ENCODE results near the gene ANKRD65.

ANKRD65 gene

GRCh38 chr1:1434824-1435105 lies 13.7 kb upstream of the ANKRD65 start:
- ChIA-PET CTCF (interaction anchor here (0.6 to 1.8 kb wide), 2 partner anchors 27 to 63 kb away, joined by 3 to 7 read pairs; partner anchors contain the start of gene MRPL20), POLR2A (ENCODE audit: low non-redundant PET) (no interaction called here)
- H3K27ac ChIP-seq: peak overlapping the region; percentile 42
- no peak for TF ChIP-seq CTCF (conservative IDR thresholded peaks at IDR 0.05; ENCODE audit: low read depth)
- no peak for DNase-seq (ENCODE audit: low spot score)

GRCh38 chr1:1434131-1434823 lies 13.2 kb upstream of the ANKRD65 start:
- no peak for TF ChIP-seq CTCF (conservative IDR thresholded peaks at IDR 0.05; ENCODE audit: low read depth)
- ChIA-PET POLR2A (ENCODE audit: low non-redundant PET) (interaction anchor here (0.8 to 0.9 kb wide), 2 partner anchors 13 to 27 kb away, joined by 3 read pairs; partner anchors contain the start of gene ANKRD65), CTCF (interaction anchor here (0.6 to 1.8 kb wide), 4 partner anchors 27 to 292 kb away, joined by 3 to 7 read pairs (median 3); partner anchors contain the start of gene MRPL20)
- DNase-seq (ENCODE audit: low spot score): no peak
- peak overlapping the region; percentile 42; the same call in 1 of the 2 replicates for H3K27ac ChIP-seq

GRCh38 chr1:1433804-1434130 lies 12.7 kb upstream of the ANKRD65 start:
- H3K27ac ChIP-seq: peak overlapping the region; percentile 42
- no peak for TF ChIP-seq CTCF (conservative IDR thresholded peaks at IDR 0.05; ENCODE audit: low read depth)
- DNase-seq (ENCODE audit: low spot score): no peak
- ChIA-PET CTCF (interaction anchor here (0.6 to 1.8 kb wide), 4 partner anchors 26 to 291 kb away, joined by 3 to 7 read pairs (median 4); partner anchors contain the start of gene MRPL20), POLR2A (ENCODE audit: low non-redundant PET) (interaction anchor here (0.8 to 0.9 kb wide), 2 partner anchors 13 to 26 kb away, joined by 3 read pairs; partner anchors contain the start of gene ANKRD65)

- CTCF ChIA-PET: interaction anchor here (0.6 to 1.8 kb wide), 4 partner anchors 26 to 291 kb away, joined by 3 to 7 read pairs (median 4); partner anchors contain the start of gene MRPL20
- POLR2A ChIA-PET (ENCODE audit: low non-redundant PET): interaction anchor here (0.6 kb wide), 1 partner anchor 37 kb away, joined by 11 read pairs; no protein-coding TSS in a partner anchor
- DNase-seq (ENCODE audit: low spot score): peak; percentile 75
Observed at GRCh38 chr1:1432951-1433803, 12.1 kb upstream of the ANKRD65 start.

GRCh38 chr1:1432274-1432950 lies 11.3 kb upstream of the ANKRD65 start:
- H3K27ac ChIP-seq: peak overlapping the region; percentile 57
- no peak for DNase-seq (ENCODE audit: low spot score)
- TF ChIP-seq CTCF (conservative IDR thresholded peaks at IDR 0.05; ENCODE audit: low read depth): no peak
- ChIA-PET CTCF (interaction anchor here (1.0 kb wide), 1 partner anchor 32 kb away, joined by 5 read pairs; no protein-coding TSS in a partner anchor), POLR2A (ENCODE audit: low non-redundant PET) (interaction anchor here (0.6 kb wide), 1 partner anchor 36 kb away, joined by 11 read pairs; no protein-coding TSS in a partner anchor)

More at GRCh38 chr1:1432951-1433803, 12.1 kb upstream of the ANKRD65 start:
- H3K27ac ChIP-seq: peak overlapping the region; percentile 42
- TF ChIP-seq CTCF (conservative IDR thresholded peaks at IDR 0.05; ENCODE audit: low read depth): no peak

GRCh38 chr1:1431845-1432273 lies 10.8 kb upstream of the ANKRD65 start:
- POLR2A ChIA-PET (ENCODE audit: low non-redundant PET): no interaction called here
- no peak for DNase-seq (ENCODE audit: low spot score)
- peak overlapping the region; percentile 57 for H3K27ac ChIP-seq
- CTCF ChIA-PET: no interaction called here
- no peak for TF ChIP-seq CTCF (conservative IDR thresholded peaks at IDR 0.05; ENCODE audit: low read depth)

All from RWPE1 (cell line).